Psoas muscle (tissue), 8 donors: ENCODE results near the gene KRTAP10-5. TPM values are rescaled to one million over a fixed set of nuclear protein-coding genes. Genes with fewer than 3 reads are reported as not detected.

Experiments
- ATAC-seq, 4 donors: fragments of 200-7000 bp; cut with Tn5 transposase; one replicate each; pipeline ENCODE4 v1.9.1; 2020; ENCODE audit warnings: moderate library complexity in 3 of 4, mild to moderate bottlenecking in 2 of 4
- DNase-seq, 2 donors: peaks; one replicate each; pipeline ENCODE4 v3.0.0-alpha.2; 2020
- H3K27ac ChIP-seq: fragments of 200-600 bp; one replicate; pipeline ENCODE4 v1.8.0; 2022
- H3K27me3 ChIP-seq, 3 donors: fragments of 200-600 bp in 1 of 3; one replicate each; pipeline versions ENCODE4 v1.6.1 to v1.8.0; 2013 to 2022; ENCODE audit warnings: low read length in 2 of 3, mild to moderate bottlenecking in 2 of 3, moderate library complexity in 1 of 3; ENCODE audit not compliant: insufficient read depth in 3 of 3
- H3K36me3 ChIP-seq, 2 donors: fragments of 200-600 bp in 1 of 2; one replicate each; pipeline versions ENCODE4 v1.6.1 to v1.8.0; 2013 to 2022; ENCODE audit warnings: low read depth in 1 of 2, mild to moderate bottlenecking in 1 of 2, moderate library complexity in 1 of 2; ENCODE audit not compliant: insufficient read depth in 1 of 2
- H3K4me1 ChIP-seq: fragments of 200-600 bp; one replicate; pipeline ENCODE4 v1.8.0; 2022
- H3K4me3 ChIP-seq: fragments of 200-600 bp; one replicate; pipeline ENCODE4 v1.8.0; 2022; ENCODE audit warnings: mild to moderate bottlenecking
- H3K9me3 ChIP-seq: fragments of 200-600 bp; one replicate; pipeline ENCODE4 v1.8.0; 2022
- CTCF ChIP-seq: fragments of 200-600 bp; IDR thresholded peaks from one replicate; pipeline ENCODE4 v1.8.0; 2022; ENCODE audit warnings: antibody characterized with exemption
- WGBS, 3 donors: extraction: QIAGEN DNeasy Blood & Tissue Kit; methylation state at CpG; one replicate each; pipeline versions ENCODE4 v1.1.6 to v1.1.7; 2013; 5-methylcytosine and 5-hydroxymethylcytosine counted together
- intact Hi-C, 2 donors: fragments of 100-400 bp; cut with DNase I; formaldehyde crosslinking; loops; one replicate each; pipeline versions ENCODE4 v1.11.0 to v1.14.2; 2022
- polyA plus RNA-seq, 3 donors: library from polyadenylated mRNA; stranded (reverse); fragments of 200-250 nt; gene quantifications; one replicate each; pipeline ENCODE4 v1.2.3, GENCODE V29; 2013
- total RNA-seq, 4 donors: library from RNA; stranded (reverse); fragmentation: NEBNext Ultra II Directional in 2 of 4; extraction: Animal tissue kit (Norgen Biotek cat#: 25700) in 2 of 4; gene quantifications; one replicate each; pipeline versions ENCODE4 v1.2.1 to v1.2.4, GENCODE V29; 2021 to 2023
- donor health status: healthy with polysubstance abuse.
- donor health status: DM: no; HTN: no; CAD: no; lungs with moderate emphysema.
- donor health status: Bipolar disorder and iron deficiency.
- donor health status: healthy.
- donor health status: DM: yes; HTN: yes; CAD: no.
- donor health status: DM: no; HTN: no; CAD: no.
- donor health status: DM: no; HTN: no; CAD: no.
- donor health status: DM: yes; HTN: yes; CAD: no.

Gene KRTAP10-5
- total and polyA plus RNA-seq, 7 donors = not detected

GRCh38 chr21:44590311-44590721 lies 9.9 kb upstream of the KRTAP10-5 start:
- no peak for TF ChIP-seq CTCF
- WGBS, 3 donors = 72 to 82% (median 75%) methylated on average over 9 to 10 of the region's 10 CpGs
- H3K27me3 ChIP-seq = peaks cover 0 to 42% (median 15%) of the 10 kb centered on the region in 3 donors
- H3K4me1 ChIP-seq = no peaks in the 10 kb centered on the region
- H3K9me3 ChIP-seq = no peaks in the 10 kb centered on the region
- no peak for ATAC-seq
- H3K4me3 ChIP-seq = no peak overlapping the region
- intact Hi-C loops = no loop called here
- no peak for DNase-seq
- no peaks in the 10 kb centered on the region for H3K36me3 ChIP-seq
- no peak overlapping the region for H3K27ac ChIP-seq

GRCh38 chr21:44589586-44590305 lies 9.3 kb upstream of the KRTAP10-5 start:
- DNase-seq = no peak
- Histone ChIP-seq H3K27me3 (peaks cover 0 to 41% (median 16%) of the 10 kb centered on the region in 3 donors), H3K4me3 (no peak overlapping the region), H3K9me3 (no peaks in the 10 kb centered on the region), H3K4me1 (no peaks in the 10 kb centered on the region), H3K36me3 (no peaks in the 10 kb centered on the region), H3K27ac (no peak overlapping the region)
- WGBS, 3 donors = 57 to 66% (median 60%) methylated on average over 22 to 24 of the region's 24 CpGs
- intact Hi-C loops = no loop called here
- ATAC-seq = no peak
- TF ChIP-seq CTCF = no peak

- TF ChIP-seq CTCF = no peak
- H3K27me3 ChIP-seq = peaks cover 3 to 43% (median 14%) of the 10 kb centered on the region in 3 donors
- no peaks in the 10 kb centered on the region for H3K4me1 ChIP-seq
- intact Hi-C loops = no loop called here
- no peaks in the 10 kb centered on the region for H3K36me3 ChIP-seq
- no peak for DNase-seq
- H3K27ac ChIP-seq = no peak overlapping the region
- WGBS, 3 donors = 94 to 95% (median 94%) methylated on average over 2 of the region's 2 CpGs
- no peaks in the 10 kb centered on the region for H3K9me3 ChIP-seq
- H3K4me3 ChIP-seq = no peak overlapping the region
- no peak for ATAC-seq
Observed at GRCh38 chr21:44589094-44589493, 8.7 kb upstream of the KRTAP10-5 start.

GRCh38 chr21:44585892-44586291 lies 5.5 kb upstream of the KRTAP10-5 start:
- WGBS, 3 donors = 61 to 71% (median 68%) methylated on average over 3 of the region's 3 CpGs
- DNase-seq (no peak), ATAC-seq (no peak)
- no peak overlapping the region for H3K4me3 ChIP-seq
- H3K4me1 ChIP-seq = no peaks in the 10 kb centered on the region
- TF ChIP-seq CTCF = no peak
- H3K27me3 ChIP-seq = peaks cover 7 to 49% (median 20%) of the 10 kb centered on the region in 3 donors
- peaks cover 4% of the 10 kb centered on the region for H3K9me3 ChIP-seq
- no peak overlapping the region for H3K27ac ChIP-seq
- intact Hi-C loops = no loop called here
- H3K36me3 ChIP-seq = no peaks in the 10 kb centered on the region

- Histone ChIP-seq H3K4me3 (no peak overlapping the region), H3K27me3 (peaks cover 7 to 40% (median 13%) of the 10 kb centered on the region in 3 donors), H3K4me1 (no peaks in the 10 kb centered on the region), H3K27ac (no peak overlapping the region), H3K36me3 (no peaks in the 10 kb centered on the region), H3K9me3 (peaks cover 4% of the 10 kb centered on the region)
- no peak for TF ChIP-seq CTCF
- no peak for DNase-seq
- intact Hi-C loops = no loop called here
- 68 to 76% (median 69%) methylated on average over 6 of the region's 6 CpGs for WGBS, 3 donors
- no peak for ATAC-seq
Observed at GRCh38 chr21:44583800-44584147, 3.4 kb upstream of the KRTAP10-5 start.
